ENCODE results near the gene RAP1GDS1. TPM values are rescaled to one million over a fixed set of nuclear protein-coding genes. Genes with fewer than 3 reads are reported as not detected.

The RAP1GDS1 gene
- total RNA-seq, 1 donor from 2014 or later: 11.1 TPM

GRCh38 chr4:98237204-98237603 lies 24.0 kb upstream of the RAP1GDS1 start:
- H3K4me1 ChIP-seq: no peaks in the 10 kb centered on the region
- H3K27ac ChIP-seq (replicated peaks): no peak overlapping the region
- no peak overlapping the region for H3K4me3 ChIP-seq
- intact Hi-C loops (cut with micrococcal nuclease): no loop called here
- DNase-seq: no peak
- no peaks in the 10 kb centered on the region for H3K27me3 ChIP-seq (ENCODE audit: low read depth)
- no peaks in the 10 kb centered on the region for H3K9me3 ChIP-seq (replicated peaks)
- no peak for TF ChIP-seq CTCF (IDR thresholded peaks at IDR 0.05; ENCODE audit: borderline replicate concordance)
- no peaks in the 10 kb centered on the region for H3K36me3 ChIP-seq

- no peaks in the 10 kb centered on the region for H3K4me1 ChIP-seq
- intact Hi-C loops (cut with micrococcal nuclease): no loop called here
- no peak overlapping the region for H3K27ac ChIP-seq (replicated peaks)
- peaks cover 7% of the 10 kb centered on the region for H3K27me3 ChIP-seq (ENCODE audit: low read depth)
- no peaks in the 10 kb centered on the region for H3K9me3 ChIP-seq (replicated peaks)
- H3K4me3 ChIP-seq: no peak overlapping the region
- no peak for TF ChIP-seq CTCF (IDR thresholded peaks at IDR 0.05; ENCODE audit: borderline replicate concordance)
- no peak for DNase-seq
- no peaks in the 10 kb centered on the region for H3K36me3 ChIP-seq
Observed at GRCh38 chr4:98242063-98242462, 19.1 kb upstream of the RAP1GDS1 start.

- no peaks in the 10 kb centered on the region for H3K36me3 ChIP-seq
- H3K9me3 ChIP-seq (replicated peaks): no peaks in the 10 kb centered on the region
- no peak overlapping the region for H3K4me3 ChIP-seq
- H3K27ac ChIP-seq (replicated peaks): no peak overlapping the region
- TF ChIP-seq CTCF (IDR thresholded peaks at IDR 0.05; ENCODE audit: borderline replicate concordance): no peak
- no peaks in the 10 kb centered on the region for H3K4me1 ChIP-seq
- intact Hi-C loops (cut with micrococcal nuclease): no loop called here
- no peak for DNase-seq
- peaks cover 7% of the 10 kb centered on the region for H3K27me3 ChIP-seq (ENCODE audit: low read depth)
Observed at GRCh38 chr4:98242538-98242937, 18.6 kb upstream of the RAP1GDS1 start.

- TF ChIP-seq CTCF (IDR thresholded peaks at IDR 0.05; ENCODE audit: borderline replicate concordance): no peak
- DNase-seq: no peak
- no peaks in the 10 kb centered on the region for H3K9me3 ChIP-seq (replicated peaks)
- H3K27ac ChIP-seq (replicated peaks): no peak overlapping the region
- intact Hi-C loops (cut with micrococcal nuclease): no loop called here
- H3K36me3 ChIP-seq: no peaks in the 10 kb centered on the region
- peaks cover 7% of the 10 kb centered on the region for H3K27me3 ChIP-seq (ENCODE audit: low read depth)
- no peaks in the 10 kb centered on the region for H3K4me1 ChIP-seq
- no peak overlapping the region for H3K4me3 ChIP-seq
Observed at GRCh38 chr4:98245226-98245625, 16.0 kb upstream of the RAP1GDS1 start.

GRCh38 chr4:98248934-98249333 lies 12.2 kb upstream of the RAP1GDS1 start:
- no peak for TF ChIP-seq CTCF (IDR thresholded peaks at IDR 0.05; ENCODE audit: borderline replicate concordance)
- no peak for DNase-seq
- peaks cover 7% of the 10 kb centered on the region for H3K27me3 ChIP-seq (ENCODE audit: low read depth)
- H3K36me3 ChIP-seq: no peaks in the 10 kb centered on the region
- no peak overlapping the region for H3K4me3 ChIP-seq
- intact Hi-C loops (cut with micrococcal nuclease): no loop called here
- H3K9me3 ChIP-seq (replicated peaks): no peaks in the 10 kb centered on the region
- no peaks in the 10 kb centered on the region for H3K4me1 ChIP-seq
- H3K27ac ChIP-seq (replicated peaks): no peak overlapping the region

- H3K27ac ChIP-seq (replicated peaks): no peak overlapping the region
- H3K27me3 ChIP-seq (ENCODE audit: low read depth): no peaks in the 10 kb centered on the region
- H3K36me3 ChIP-seq: no peaks in the 10 kb centered on the region
- no peaks in the 10 kb centered on the region for H3K9me3 ChIP-seq (replicated peaks)
- no peak overlapping the region for H3K4me3 ChIP-seq
- TF ChIP-seq CTCF (IDR thresholded peaks at IDR 0.05; ENCODE audit: borderline replicate concordance): no peak
- H3K4me1 ChIP-seq: no peaks in the 10 kb centered on the region
- no peak for DNase-seq
- intact Hi-C loops (cut with micrococcal nuclease): no loop called here
Observed at GRCh38 chr4:98249831-98250230, 11.4 kb upstream of the RAP1GDS1 start.
